Pancreas (tissue), 10 donors: ENCODE results near the gene ALKBH4. TPM values are rescaled to one million over a fixed set of nuclear protein-coding genes. Genes with fewer than 3 reads are reported as not detected.

Experiments
- ATAC-seq, 4 donors: fragments of 200-7000 bp; cut with Tn5 transposase; one replicate each; pipeline versions ENCODE4 v1.8.0 to v1.9.1; 2020; ENCODE audit warnings: mild to moderate bottlenecking in 4 of 4, moderate library complexity in 4 of 4
- DNase-seq, 6 donors: peaks; one replicate each; pipeline ENCODE4 v3.0.0-alpha.2; 2020
- FAIRE-seq: peaks from 2 replicates; lab custom pipeline; 2012; peaks lifted over from hg19 to GRCh38; lab: Jason Lieb, UNC
- H3K27ac ChIP-seq, 4 donors: fragments of 200-600 bp; sonication (generic); 1 replicate in 3 of 4; 2 replicates in 1 of 4; pipeline versions ENCODE4 v1.5.0 to v1.8.0; 2020
- H3K27me3 ChIP-seq, 4 donors: fragments of 200-600 bp; one replicate each; pipeline ENCODE4 v1.8.0; 2021
- H3K36me3 ChIP-seq, 3 donors: fragments of 200-600 bp; sonication (generic) in 1 of 3; one replicate each; pipeline versions ENCODE4 v1.5.0 to v1.8.0; 2020 to 2021
- H3K4me1 ChIP-seq, 3 donors: fragments of 200-600 bp; one replicate each; pipeline ENCODE4 v1.8.0; 2021
- H3K4me3 ChIP-seq, 4 donors: fragments of 200-600 bp; sonication (generic) in 2 of 4; one replicate each; pipeline versions ENCODE4 v1.5.0 to v1.8.0; 2020 to 2021
- H3K9me3 ChIP-seq, 4 donors: fragments of 200-600 bp; one replicate each; pipeline ENCODE4 v1.8.0; 2021
- WGBS, 2 donors: extraction: QIAGEN DNeasy Blood & Tissue Kit; methylation state at CpG; one replicate each; pipeline ENCODE4 v1.1.7; 2013; 5-methylcytosine and 5-hydroxymethylcytosine counted together
- intact Hi-C, 3 donors: fragments of 100-400 bp; cut with DNase I; formaldehyde crosslinking; loops; one replicate each; pipeline versions ENCODE4 v1.11.1 to v1.14.2; 2022
- polyA plus RNA-seq, 2 donors: library from polyadenylated mRNA; stranded (reverse); fragments of 200-250 nt; gene quantifications; one replicate each; pipeline ENCODE4 v1.2.3, GENCODE V29; 2013
- total RNA-seq, 6 donors: library from RNA; stranded (reverse); fragmentation: NEBNext Ultra II Directional in 4 of 6; extraction: Animal tissue kit (Norgen Biotek cat#: 25700) in 4 of 6; gene quantifications; one replicate each; pipeline versions ENCODE4 v1.2.1 to v1.2.4, GENCODE V29; 2021 to 2023
- TF ChIP-seq, protein P1 (sequence below), 4 donors: fragments of 200-600 bp; sonication (generic) in 3 of 4; IDR thresholded peaks; one replicate each; pipeline versions ENCODE4 v1.5.0 to v1.8.0; 2021; ENCODE audit warnings: antibody characterized with exemption in 4 of 4
- donor health status: healthy with polysubstance abuse.
- donor health status: DM: no; HTN: no; CAD: no; lungs with moderate emphysema.
- donor health status: DM: no; HTN: no; CAD: no.
- donor health status: control.
- donor health status: control.
- donor health status: Bipolar disorder and iron deficiency.
- donor health status: DM: yes; HTN: yes; CAD: no.
- donor health status: DM: no; HTN: no; CAD: no.
- donor health status: DM: no; HTN: no; CAD: no.
- donor health status: DM: yes; HTN: yes; CAD: no.

Gene ALKBH4
- total and polyA plus RNA-seq, 8 donors: 3.5 to 9.3 (median 5.5) TPM

DNA sequence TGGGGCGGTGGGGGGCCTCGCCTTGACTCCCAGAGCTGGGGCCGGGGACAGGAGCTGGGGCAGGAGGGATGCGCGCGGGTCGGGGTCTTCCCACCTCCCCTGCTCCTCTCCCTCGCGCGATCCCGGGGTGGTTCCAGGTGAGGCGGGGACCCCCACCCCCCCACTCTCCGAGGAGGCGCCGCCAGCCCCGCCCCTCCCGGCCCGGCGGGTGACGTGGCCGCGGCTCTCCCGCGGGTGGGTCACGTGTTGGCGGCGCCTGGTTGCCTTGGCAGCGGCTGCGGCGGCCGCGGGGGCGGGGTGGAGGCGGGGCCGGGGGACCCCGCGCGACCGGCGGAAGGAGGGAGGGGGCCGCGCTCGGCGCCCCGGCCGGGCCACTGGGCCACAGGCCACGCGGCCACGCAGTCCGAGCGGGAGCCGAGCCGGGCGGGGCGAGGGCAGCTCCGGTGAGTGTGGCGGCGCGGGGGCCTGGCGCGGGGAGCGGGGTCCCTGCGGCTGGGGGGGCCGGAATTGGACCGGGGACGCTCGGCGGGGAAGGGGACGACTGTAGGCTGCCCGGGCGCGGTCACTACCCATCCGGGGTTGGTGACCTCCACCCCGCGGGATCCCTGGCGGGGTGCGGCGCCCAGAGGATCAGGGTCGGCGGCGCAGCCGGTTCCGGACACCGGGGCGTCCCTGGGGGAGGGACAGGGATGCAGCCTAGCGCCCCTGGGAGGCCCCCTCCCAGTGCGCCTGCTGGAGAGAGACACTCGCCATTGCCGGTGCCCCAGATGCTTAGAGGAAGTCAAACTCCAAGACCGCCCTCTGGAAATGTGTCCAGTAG lies 31.2 kb downstream of the ALKBH4 start, which contains the start of gene ORAI2:
Gene ORAI2, plus strand, starts transcription at position 357 of the 820 bp plus-strand sequence. CDS start 5,382 bp downstream, outside the sequence.
- TF ChIP-seq, protein P1, sequence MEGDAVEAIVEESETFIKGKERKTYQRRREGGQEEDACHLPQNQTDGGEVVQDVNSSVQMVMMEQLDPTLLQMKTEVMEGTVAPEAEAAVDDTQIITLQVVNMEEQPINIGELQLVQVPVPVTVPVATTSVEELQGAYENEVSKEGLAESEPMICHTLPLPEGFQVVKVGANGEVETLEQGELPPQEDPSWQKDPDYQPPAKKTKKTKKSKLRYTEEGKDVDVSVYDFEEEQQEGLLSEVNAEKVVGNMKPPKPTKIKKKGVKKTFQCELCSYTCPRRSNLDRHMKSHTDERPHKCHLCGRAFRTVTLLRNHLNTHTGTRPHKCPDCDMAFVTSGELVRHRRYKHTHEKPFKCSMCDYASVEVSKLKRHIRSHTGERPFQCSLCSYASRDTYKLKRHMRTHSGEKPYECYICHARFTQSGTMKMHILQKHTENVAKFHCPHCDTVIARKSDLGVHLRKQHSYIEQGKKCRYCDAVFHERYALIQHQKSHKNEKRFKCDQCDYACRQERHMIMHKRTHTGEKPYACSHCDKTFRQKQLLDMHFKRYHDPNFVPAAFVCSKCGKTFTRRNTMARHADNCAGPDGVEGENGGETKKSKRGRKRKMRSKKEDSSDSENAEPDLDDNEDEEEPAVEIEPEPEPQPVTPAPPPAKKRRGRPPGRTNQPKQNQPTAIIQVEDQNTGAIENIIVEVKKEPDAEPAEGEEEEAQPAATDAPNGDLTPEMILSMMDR (IDR thresholded peaks at IDR 0.05): no peak
- ATAC-seq (peak; percentile 90 to 92 (median 91)), FAIRE-seq (no peak), DNase-seq (peak; percentile 75 to 92 (median 86))
- H3K9me3 ChIP-seq: no peaks in the 10 kb centered on the region
- peak within 1 kb of the TSS; percentile 42 to 73 (median 56) for H3K27ac ChIP-seq
- intact Hi-C loops: no loop called here
- H3K4me3 ChIP-seq: peak within 1 kb of the TSS; percentile 74 to 93 (median 82)
- 1 to 2% methylated on average over 48 to 90 of the region's 90 CpGs for WGBS, 2 donors
- H3K4me1 ChIP-seq: peaks cover 0 to 4% (median 0%) of the 10 kb centered on the region in 3 donors
- no peaks in the 10 kb centered on the region for H3K27me3 ChIP-seq
- H3K36me3 ChIP-seq: no peaks in the 10 kb centered on the region

DNA sequence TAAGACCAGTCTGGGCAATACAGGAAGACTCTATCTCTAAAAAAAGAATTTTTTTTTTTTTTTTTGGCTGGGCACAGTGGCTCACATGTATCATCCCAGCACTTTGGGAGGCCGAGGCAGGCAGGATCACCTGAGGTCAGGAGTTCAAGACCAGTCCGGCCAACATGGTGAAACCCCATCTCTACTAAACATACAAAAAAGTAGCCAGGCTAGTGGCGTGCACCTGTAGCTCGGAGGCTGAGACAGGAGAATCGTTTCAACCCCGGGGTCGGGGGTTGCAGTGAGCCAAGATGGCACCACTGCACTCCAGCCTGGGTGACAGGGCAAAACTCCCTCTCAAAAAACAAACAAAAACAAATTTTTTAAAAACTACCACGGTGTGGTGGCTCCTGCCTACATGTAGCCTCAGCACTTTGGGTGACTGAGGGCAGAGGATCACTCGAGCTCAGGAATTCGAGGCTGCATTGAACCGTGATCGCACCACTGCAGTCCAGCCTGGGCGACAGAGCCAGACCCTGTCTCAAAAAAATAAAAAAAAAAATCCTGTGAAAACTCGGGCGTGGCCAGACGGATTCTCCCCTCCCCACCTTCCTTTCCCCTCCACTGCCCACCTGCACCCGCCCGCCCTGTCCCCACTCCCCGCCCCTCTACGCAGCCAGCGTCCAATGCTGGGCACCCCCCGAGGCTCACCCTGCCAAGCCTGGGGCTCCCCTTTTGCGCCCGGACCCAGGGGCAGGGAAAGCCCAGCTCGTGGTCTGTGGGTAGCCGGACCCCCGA lies 32.0 kb downstream of the ALKBH4 start:
- Histone ChIP-seq H3K27me3 (no peaks in the 10 kb centered on the region), H3K9me3 (no peaks in the 10 kb centered on the region), H3K4me3 (peak overlapping the region; percentile 74 to 93 (median 82)), H3K4me1 (peaks cover 0 to 4% (median 0%) of the 10 kb centered on the region in 3 donors), H3K27ac (peak overlapping the region; percentile 42 to 73 (median 56)), H3K36me3 (no peaks in the 10 kb centered on the region)
- TF ChIP-seq, protein P1 (IDR thresholded peaks at IDR 0.05): no peak
- FAIRE-seq: no peak
- 15 to 20% methylated on average over 25 to 27 of the region's 27 CpGs for WGBS, 2 donors
- ATAC-seq: peak; percentile 43 to 53 (median 47)
- peak in 1 of 6 donors; percentile 15 for DNase-seq
- intact Hi-C loops: no loop called here

GRCh38 chr7:102431617-102432298 lies 32.9 kb downstream of the ALKBH4 start:
- WGBS, 2 donors: 59 to 66% methylated on average over 17 of the region's 17 CpGs
- peak in 1 of 6 donors; percentile 21 for DNase-seq
- peak in 2 of 4 donors; percentile 5 to 24 for ATAC-seq

GRCh38 chr7:102429141-102429899 lies 35.3 kb downstream of the ALKBH4 start:
- FAIRE-seq: no peak

More at GRCh38 chr7:102431617-102432298, 32.9 kb downstream of the ALKBH4 start:
- Histone ChIP-seq H3K27ac (peak overlapping the region in 3 of 4 donors; percentile 0 to 55 (median 3)), H3K4me1 (peaks cover 0 to 4% (median 0%) of the 10 kb centered on the region in 3 donors), H3K36me3 (no peaks in the 10 kb centered on the region), H3K27me3 (no peaks in the 10 kb centered on the region), H3K9me3 (no peaks in the 10 kb centered on the region), H3K4me3 (no peak overlapping the region)
- intact Hi-C loops: no loop called here
- TF ChIP-seq, protein P1 (IDR thresholded peaks at IDR 0.05): no peak
- FAIRE-seq: no peak

More at GRCh38 chr7:102429141-102429899, 35.3 kb downstream of the ALKBH4 start:
- H3K36me3 ChIP-seq: peaks cover 0 to 8% (median 6%) of the 10 kb centered on the region in 3 donors
- TF ChIP-seq, protein P1 (IDR thresholded peaks at IDR 0.05): no peak
- intact Hi-C loops: no loop called here
- H3K27me3 ChIP-seq: no peaks in the 10 kb centered on the region
- WGBS, 2 donors: 92 to 99% methylated on average over 10 of the region's 10 CpGs
- H3K27ac ChIP-seq: no peak overlapping the region
- no peaks in the 10 kb centered on the region for H3K9me3 ChIP-seq
- DNase-seq (no peak), ATAC-seq (no peak)
- H3K4me1 ChIP-seq: peaks cover 0 to 4% (median 0%) of the 10 kb centered on the region in 3 donors
- no peak overlapping the region for H3K4me3 ChIP-seq
